ENCODE data around the gene SMIM21.

The SMIM21 gene

GRCh38 chr18:75427603-75428002 lies at the start of gene SMIM21:
Gene SMIM21, minus strand, starts transcription at chr18:75427703. Its CDS starts 140 bp downstream, at chr18:75427563.
- no peak for DNase-seq

GRCh38 chr18:75475228-75475627 lies 47.7 kb upstream of the SMIM21 start:
- no peak for DNase-seq

- no peak for DNase-seq
Measured at GRCh38 chr18:75474332-75474731, 46.8 kb upstream of the SMIM21 start.

- no peak for DNase-seq
Measured at GRCh38 chr18:75473316-75473715, 45.8 kb upstream of the SMIM21 start.

- DNase-seq: no peak
Measured at GRCh38 chr18:75472906-75473305, 45.4 kb upstream of the SMIM21 start.

DNA sequence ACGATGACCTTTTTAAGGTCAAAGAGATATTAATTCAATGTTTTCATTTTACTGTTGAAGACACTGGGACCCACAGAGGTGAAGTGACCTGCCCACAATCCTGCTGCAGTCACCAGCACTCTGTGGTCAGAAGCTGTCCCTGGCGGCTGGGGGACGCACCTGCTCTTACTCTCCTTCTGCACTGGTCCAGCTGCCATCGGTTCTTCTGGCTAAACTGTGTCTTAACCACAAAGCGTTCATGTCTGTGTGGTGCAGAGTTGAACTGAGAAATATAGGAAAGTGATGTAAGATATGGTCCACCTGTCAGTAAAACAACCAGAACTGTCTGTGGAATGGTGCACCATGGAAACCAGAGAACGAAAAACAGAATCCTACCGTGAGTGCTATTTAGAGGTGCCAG lies 44.9 kb upstream of the SMIM21 start:
- DNase-seq: no peak

- no peak for DNase-seq
Measured at GRCh38 chr18:75471850-75472249, 44.3 kb upstream of the SMIM21 start.

DNA sequence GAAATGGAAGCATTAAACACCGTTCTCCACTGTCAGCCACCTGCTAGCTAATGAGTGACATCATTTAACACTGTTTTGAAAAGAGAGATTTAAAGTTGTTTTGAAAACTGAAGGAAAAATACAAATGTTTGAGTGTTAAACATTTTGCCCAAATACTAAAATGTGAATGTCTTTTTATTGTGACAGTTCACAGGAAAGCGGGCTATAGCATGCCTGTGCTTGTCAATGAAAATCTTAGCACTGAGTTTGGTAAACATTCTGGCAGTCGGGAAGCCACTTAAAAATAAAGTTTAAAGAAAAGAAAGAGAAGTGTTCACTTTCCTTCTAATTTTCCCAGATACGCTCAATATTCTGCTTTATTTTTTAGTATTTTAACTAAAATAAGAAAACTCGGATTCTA lies 40.3 kb upstream of the SMIM21 start:
- no peak for DNase-seq

GRCh38 chr18:75467281-75467795 lies 39.8 kb upstream of the SMIM21 start:
- DNase-seq: no peak

- no peak for DNase-seq
Measured at GRCh38 chr18:75464356-75464755, 36.9 kb upstream of the SMIM21 start.

DNA sequence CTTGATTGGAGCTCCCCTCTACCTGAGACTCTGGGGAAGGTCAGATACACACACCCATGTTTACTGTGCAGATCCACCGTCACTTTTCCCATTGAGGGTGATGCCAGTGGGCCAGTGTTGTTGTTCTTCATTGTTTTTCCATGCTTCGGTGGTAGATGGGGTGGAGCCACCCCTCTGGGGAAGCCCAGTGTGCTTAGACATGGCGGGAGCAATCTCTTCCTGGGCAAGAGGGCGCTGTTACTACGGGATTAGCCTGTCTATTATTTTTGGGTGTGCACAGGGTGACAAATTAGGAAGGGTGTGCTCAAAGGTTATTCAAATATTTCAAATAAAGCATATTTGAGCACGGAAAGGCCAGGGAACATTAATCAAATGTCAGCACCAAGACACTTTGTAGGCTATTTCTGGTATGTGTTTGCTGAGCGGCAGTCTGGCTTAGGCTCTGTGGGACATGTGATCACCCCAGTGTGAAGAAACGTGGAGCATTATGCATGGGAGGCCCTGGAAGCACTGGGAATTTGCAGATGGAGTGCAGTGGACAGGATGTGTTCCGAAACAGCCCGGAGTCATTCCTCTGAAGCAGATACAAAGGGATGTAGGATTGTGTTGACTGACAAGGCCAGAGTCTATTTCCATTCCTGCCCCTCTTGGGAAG lies 34.8 kb upstream of the SMIM21 start:
- DNase-seq: no peak

DNA sequence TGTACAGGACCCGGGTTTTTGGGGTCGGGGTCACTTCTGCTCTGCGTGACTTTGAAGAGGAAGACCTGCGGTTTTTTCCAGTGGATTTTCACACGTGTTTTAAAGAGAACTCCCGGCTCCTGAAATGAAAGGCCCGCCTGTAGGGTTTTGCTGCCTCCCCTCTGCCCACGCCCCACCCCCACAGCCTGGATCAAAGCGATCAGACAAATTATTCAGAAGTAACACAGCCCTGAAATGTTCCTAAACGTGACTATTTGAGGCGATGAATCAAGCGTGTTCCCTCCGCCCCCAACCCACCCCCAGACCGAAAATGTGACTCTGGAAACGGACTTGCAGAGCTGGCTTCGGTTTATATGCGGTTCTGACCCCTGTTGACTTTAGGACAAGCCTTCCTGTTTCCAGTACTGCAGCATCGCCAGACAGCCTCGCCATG lies 28.7 kb upstream of the SMIM21 start:
- no peak for DNase-seq

DNA sequence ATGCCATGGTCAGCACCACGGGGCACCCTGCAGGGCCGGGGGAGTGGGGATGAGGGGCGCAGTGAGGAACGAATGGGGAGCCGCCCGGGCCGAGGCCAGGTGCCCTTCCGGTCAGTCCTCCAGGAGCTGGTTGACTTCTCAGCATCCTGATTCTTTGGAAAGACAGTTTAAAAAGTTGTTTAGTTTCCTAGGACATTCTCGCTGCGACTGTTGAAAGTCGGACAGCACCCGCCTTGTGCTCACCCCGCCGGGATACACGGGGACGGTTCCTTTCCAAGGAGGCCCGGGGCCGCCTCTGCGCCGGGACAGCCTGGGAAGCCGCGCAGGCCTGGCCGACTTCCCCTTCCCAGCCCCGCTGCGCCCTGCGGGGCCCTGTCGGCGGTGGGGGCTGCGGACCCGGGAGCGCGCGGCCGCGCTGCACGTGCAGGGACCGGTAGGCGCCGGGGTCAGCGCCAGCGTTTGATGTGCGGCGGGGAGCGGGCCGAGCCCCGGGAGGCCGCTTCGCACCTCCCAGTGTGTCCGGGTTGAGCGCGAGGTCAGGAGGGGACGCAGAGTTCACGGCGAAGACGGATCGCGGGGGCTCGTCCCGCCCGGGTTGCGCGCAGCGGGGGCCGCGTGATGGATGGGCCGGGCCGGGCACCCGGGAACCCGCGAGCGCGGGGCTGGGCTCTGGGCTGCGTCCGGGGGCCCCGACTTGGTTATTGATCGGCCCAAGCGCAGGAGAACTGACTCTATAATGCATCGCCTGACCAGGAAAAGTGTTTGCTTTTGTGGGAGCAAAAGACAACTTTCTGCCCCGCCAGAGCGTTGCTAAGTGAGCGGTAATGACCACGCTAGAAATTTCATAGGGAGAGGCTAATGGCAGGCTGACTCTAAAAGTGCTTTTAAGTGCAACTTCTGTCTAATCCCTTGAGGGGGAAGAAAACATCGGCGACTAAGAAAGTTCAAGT lies 28.0 kb upstream of the SMIM21 start:
- no peak for DNase-seq

GRCh38 chr18:75454022-75454795 lies 26.7 kb upstream of the SMIM21 start:
- DNase-seq: no peak

- DNase-seq: no peak
Measured at GRCh38 chr18:75450906-75451305, 23.4 kb upstream of the SMIM21 start.

GRCh38 chr18:75441896-75442295 lies 14.4 kb upstream of the SMIM21 start:
- DNase-seq: no peak

DNA sequence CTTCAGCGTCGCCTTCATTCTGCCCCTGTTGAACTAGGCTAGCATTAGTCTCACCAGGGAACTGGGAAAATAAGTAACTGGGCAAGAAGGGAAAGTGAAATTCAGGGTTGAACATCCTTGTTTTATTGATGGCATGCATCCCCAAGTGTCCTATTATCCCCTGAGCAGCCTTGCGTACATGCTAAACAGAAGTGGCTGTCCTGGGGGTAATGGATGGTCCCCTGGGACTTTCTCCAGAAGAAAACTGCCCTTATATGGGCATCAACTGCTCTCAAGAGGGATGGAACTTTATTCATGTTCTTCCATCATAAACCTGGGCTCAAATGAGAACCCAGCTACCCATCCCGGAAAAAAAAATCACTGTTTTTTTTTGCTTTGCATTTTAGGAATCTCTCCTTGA lies 11.8 kb upstream of the SMIM21 start:
- peak in 1 of 2 experiments; percentile 7 for DNase-seq

- no peak for DNase-seq
Measured at GRCh38 chr18:75438891-75439290, 11.4 kb upstream of the SMIM21 start.

- no peak for DNase-seq
Measured at GRCh38 chr18:75437979-75438378, 10.5 kb upstream of the SMIM21 start.

DNA sequence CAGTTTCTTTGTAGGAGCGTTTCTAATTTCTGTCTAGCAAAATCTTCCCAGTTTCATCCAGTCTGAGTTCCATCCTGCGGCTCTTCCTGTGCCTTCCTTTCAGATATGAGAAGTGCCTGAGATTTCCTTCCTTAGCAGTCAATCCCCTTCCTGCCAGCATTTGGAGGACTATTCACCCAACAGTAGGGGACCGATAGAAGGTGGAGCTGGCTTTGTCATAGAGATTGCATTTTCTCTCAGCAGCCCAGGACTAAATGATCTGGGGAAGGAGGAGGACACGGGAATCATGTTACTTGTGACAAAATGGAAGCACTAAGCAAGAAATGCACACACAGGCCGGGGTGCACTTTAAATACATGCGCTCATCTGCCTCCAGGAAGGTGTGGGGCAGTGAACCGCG lies 5.6 kb upstream of the SMIM21 start:
- no peak for DNase-seq

- no peak for DNase-seq
Measured at GRCh38 chr18:75429975-75430374, 2.5 kb upstream of the SMIM21 start.

DNA sequence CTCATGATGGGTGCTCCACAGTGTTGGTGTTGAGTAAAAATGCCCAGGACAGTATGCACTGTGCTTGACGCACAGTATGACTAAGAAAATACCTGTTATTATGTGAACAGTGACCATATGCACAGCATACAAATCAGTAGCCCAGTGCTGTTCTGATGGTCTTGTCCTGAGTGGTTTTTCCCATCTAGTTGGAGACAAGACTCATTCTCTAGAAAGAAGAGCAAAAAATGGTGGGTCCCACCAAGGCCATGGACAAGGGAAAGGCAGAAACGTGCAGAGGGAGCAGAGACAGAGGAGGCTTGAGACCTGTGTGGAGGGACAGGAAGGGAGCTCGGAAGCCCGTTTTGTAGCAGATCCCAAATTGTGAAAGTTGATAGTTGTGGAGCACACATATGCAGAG lies 987 bp upstream of the SMIM21 start:
- DNase-seq: no peak

GRCh38 chr18:75422341-75422910 lies 5.1 kb downstream of the SMIM21 start:
- DNase-seq: no peak
